Activated T-cell treated with anti-CD3 and anti-CD28 coated beads for 24 hours (primary cell): Measurements from ENCODE around the gene GALNTL6.
"Not testable (repeated sequence)": the region's sequence is repeated elsewhere in the genome, so short reads cannot be mapped to it uniquely, and the experiment has no call there.

ENCODE experiments used
- DNase-seq: peaks from one replicate; pipeline ENCODE4 v3.0.0-alpha.2; 2020; ENCODE audit warnings: low read depth

GALNTL6 gene

DNA sequence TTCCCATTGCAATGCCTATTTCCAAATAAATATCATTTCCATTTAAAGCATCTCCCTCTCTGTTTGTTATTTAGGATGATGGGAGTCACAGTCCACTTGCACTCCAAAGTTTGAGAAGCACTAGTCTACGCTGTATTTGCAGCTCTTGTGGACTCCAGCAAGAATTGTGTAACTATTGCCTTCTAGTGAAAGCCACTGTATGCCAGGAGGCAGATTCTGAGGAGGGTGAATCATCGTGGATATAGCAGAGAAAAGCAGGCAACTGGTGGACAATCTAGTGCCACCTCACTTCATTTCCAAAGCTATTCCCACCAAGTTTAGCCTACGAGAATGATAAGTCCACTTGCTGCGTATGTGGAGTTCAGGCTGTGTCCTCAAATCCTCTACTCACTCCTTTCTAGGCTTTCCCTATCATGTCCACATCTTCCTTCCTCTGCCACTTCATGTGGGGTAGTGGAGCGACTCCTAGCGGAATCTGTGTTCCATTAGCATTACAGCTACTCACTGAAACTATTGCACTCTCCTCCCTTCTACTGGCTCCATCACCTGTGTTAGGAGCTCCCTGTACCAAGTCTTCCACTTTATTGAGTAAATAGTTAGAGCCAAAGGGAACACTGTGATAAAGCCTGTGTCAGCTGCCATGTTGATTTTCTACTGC, 853.6 kb downstream of the GALNTL6 start:
- no peak for DNase-seq

GRCh38 chr4:172674811-172675210, 861.6 kb downstream of the GALNTL6 start:
- no peak for DNase-seq

- no peak for DNase-seq
Observed at GRCh38 chr4:172675232-172675631, 862.0 kb downstream of the GALNTL6 start.

DNA sequence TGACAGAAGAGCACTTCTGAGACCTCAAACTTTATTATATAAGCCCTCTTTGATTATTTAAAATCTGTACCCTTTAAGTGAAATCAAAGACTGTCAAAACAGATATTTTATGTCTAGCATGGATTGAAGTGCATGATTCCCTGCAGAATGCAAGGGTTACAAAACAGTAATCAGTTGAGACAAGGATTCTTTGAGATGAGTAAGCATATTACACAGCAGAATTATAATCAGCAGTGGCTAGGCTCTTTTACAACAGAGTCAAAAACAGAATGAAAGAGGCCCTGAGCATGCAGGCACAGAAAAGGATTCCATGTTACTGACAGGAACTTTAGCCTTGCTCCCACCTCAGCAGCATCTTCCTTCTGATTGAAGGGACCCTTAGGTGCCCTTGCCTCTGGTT, 867.5 kb downstream of the GALNTL6 start:
- no peak for DNase-seq

DNA sequence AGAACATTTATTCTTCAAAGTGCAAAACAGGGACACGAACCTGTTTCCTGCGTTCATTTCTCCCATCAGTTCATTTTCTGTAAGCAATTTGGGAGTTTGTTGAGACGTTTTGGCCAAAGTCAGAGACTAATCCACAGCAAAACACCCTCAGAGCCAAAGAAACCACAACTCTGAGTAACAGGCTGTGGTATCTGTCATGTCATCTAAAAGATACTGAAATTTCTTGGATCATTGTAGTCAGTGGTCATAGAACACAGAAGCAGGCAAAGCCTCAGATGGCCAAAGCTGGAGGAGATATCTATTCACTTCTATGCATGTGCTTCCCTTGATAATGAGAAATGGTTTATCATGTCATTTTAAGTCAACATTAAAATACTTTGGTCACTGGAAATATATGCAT, 869.8 kb downstream of the GALNTL6 start:
- no peak for DNase-seq

DNA sequence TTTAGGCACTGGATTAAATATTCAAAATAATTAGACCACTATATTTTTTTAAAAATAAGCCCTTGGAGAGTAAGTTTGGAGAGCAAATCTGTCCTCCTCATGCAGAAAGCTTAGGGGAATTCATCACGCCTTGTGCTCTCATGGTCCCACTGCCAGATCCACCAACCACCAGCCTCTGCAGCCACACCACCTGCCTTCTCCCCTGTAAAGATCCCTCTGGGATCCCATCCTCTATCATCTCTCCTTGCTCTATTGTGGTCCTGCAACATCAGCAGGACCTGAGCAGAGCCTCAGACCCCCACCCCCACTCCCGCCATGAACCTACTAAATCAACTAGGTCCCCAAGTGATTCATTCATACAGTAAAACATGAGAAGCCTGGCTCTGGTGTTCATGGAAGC, 872.8 kb downstream of the GALNTL6 start:
- DNase-seq = no peak

DNA sequence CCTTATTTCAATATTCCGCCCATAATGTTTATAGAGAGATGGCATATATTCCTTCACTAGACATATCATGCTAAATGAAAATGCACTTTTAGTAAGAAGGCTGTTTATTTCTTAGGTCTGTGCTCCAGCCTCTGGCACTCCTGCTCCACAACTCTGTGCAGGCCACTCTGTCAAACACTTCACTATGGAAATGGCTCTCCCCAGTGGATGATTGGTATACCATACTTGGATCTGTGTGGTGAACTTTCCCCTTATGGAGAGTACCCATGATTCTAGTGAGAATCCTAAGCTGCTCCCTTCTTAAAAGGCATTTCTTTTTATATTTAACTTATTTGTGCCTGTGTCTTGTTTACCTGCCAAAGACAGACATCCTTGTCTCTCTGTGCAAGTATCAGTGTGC, 875.3 kb downstream of the GALNTL6 start:
- no peak for DNase-seq

- DNase-seq = no peak
Observed at GRCh38 chr4:172691552-172691951, 878.3 kb downstream of the GALNTL6 start.

- no peak for DNase-seq
Observed at GRCh38 chr4:172692701-172693100, 879.5 kb downstream of the GALNTL6 start.

GRCh38 chr4:172698256-172698655, 885.1 kb downstream of the GALNTL6 start:
- DNase-seq = no peak

GRCh38 chr4:172705565-172705964, 892.4 kb downstream of the GALNTL6 start:
- no peak for DNase-seq

DNA sequence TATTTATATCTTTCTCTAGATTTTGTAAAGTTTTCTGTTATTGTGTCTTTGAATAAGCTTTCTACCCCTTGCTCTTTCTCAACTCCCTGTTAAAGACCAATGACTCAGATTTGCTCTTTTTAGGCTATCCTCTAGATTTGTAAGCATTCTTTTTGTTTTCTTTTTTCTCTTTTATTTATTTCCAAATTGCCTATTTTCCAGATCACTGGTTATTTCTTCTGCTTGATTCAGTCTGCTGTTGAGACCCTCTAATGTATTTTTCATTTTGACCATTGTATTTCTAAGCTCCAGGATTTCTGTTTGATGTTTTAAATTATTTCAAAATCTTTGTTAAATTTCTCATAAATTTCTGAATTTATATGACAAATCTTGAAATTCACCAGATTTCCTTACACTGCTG, 892.8 kb downstream of the GALNTL6 start:
- DNase-seq = no peak

GRCh38 chr4:172707622-172708021, 894.4 kb downstream of the GALNTL6 start:
- no peak for DNase-seq

DNA sequence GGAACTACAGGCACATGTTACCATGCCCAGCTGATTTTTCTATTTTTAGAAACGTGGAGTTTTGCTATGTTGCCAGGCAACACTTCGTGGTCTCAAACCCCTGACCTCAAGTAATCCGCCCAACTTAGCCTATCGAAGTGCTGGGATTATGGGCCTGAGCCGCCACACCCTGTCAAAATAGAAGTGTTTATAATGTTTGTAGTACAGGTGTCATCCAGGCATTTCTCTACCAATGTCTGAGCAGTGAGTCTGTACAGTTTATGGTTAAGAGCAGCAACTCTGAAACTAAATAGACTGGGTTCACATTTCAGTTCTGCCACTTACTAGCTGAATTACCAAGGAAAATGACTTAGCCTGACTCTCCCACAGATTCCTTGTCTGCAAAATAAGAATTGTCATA, 895.0 kb downstream of the GALNTL6 start:
- DNase-seq = no peak

DNA sequence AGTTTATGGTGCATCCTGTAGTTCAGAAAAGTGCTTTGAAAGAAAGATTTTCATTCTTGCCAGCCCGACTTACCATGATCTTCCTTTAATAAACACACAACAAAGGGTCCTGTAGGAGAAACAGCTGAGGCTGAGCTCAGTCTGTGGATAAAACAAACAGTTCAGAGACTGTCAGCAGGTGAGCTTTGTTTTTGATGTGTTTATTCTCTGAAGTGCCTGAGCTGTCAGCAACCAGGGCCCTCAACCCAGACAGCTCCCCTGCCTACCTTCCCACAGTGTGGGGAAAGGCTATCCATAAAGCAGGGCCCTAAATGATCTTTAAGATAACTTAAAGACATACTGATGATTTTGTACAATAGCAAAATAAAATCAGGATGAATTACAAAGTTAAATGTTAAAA, 896.2 kb downstream of the GALNTL6 start:
- no peak for DNase-seq

- no peak for DNase-seq
Observed at GRCh38 chr4:172716291-172716690, 903.1 kb downstream of the GALNTL6 start.

DNA sequence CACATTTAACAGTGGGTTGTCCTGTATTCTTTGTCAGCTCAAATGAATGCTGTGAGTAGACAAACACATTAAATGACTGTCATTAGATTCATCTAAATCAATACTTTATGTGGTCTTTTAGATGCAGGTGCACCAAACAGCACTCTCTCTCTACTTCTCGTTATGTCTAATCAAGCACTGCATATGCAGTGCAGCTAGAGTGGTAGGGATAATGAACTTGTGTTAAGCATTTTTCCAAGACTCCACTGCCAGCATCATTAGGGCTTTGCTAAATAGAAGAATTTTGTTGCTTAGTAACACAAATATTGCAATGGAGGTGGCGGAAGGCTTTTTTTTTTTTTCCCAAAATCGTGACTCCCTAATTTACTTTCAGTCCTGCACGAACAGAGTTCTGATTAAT, 908.5 kb downstream of the GALNTL6 start:
- no peak for DNase-seq

DNA sequence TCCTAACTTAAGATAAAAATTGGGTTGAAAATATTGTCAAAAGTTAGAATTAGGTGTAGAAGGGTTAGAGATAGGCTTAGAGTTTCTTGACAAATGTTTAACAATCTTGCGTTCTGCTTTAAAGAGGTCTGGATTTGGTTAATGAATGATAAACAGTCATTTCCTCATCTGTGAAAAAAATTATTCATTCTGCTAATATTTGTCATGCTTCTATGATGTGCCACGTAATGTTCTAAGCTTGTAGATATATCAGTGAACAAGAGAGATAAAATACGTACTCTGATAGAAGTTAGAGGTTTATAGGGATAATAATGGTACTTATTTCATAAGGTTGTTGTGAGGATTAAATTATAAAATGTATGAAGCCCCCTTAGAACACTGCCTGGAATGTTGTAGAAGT, 912.4 kb downstream of the GALNTL6 start:
- DNase-seq = no peak

DNA sequence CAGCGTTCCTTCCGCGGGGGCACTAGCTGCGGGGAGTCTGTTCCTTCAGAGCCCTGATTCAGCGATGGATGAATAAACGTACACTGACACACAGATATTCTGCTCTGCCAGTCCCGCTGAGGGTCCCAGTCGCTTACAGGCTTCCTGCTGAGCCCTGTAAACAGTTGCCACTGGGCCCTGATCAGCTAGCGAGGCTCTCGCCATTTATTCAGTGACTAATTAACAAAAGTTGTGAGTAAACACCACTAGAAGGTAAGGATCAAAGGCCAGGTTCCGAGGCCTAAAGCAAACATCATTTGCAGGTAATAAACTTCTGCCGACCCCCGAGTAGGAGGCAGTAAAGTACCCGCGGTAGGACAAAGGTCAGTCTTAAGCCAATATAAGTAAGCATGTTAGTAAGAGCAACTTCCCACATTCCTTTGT, 912.8 kb downstream of the GALNTL6 start:
- DNase-seq = no peak

GRCh38 chr4:172727631-172728030, 914.4 kb downstream of the GALNTL6 start:
- DNase-seq = no peak

GRCh38 chr4:172733645-172734044, 920.4 kb downstream of the GALNTL6 start:
- DNase-seq = not testable (repeated sequence)

GRCh38 chr4:172734555-172734954, 921.4 kb downstream of the GALNTL6 start:
- no peak for DNase-seq

- no peak for DNase-seq
Observed at GRCh38 chr4:172736046-172736445, 922.8 kb downstream of the GALNTL6 start.

GRCh38 chr4:172740434-172740833, 927.2 kb downstream of the GALNTL6 start:
- no peak for DNase-seq

GRCh38 chr4:172750910-172751309, 937.7 kb downstream of the GALNTL6 start:
- no peak for DNase-seq
